Measurements from ENCODE around the gene SF3A1. TPM values are rescaled to one million over a fixed set of nuclear protein-coding genes. Genes with fewer than 3 reads are reported as not detected.

SF3A1 gene
- total RNA-seq, 2 donors from 2014 or later: 56.7 to 77.0 TPM

DNA sequence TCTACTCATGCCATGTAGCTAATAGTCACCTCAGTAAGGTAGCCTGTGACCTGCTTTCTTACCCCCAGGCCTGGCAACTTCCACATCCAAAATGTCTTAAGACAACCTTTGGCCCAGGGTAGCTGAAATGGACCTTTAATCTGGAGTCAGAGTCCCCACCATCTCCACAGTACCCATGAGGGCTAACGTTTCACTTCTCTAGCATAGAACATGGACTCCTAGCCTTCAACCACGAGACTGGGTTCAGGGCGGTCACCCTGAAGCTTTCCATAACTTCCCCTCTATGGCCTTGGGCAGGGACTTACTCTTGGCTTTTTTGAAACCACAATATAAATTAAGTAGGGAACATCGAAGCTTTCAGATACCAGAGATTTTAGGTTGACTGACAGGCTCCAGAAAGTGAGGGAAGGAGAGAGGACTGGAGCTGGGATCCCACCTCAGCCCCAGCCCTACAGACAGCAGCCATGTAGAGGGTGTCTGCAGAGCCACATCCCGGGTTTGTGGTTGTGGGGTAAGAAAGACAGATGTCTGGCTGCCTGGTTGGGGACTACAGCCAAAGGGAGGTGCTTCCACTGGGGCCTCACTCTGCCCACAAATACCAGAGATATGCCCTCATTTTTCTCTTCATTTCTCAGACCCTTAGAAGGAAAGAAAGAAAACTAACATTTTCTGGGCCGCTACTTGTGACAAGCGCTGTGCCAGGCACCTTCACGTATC, 32.5 kb downstream of the SF3A1 start:
- Histone ChIP-seq H3K9me3 (no peaks in the 10 kb centered on the region), H3K27ac (peak overlapping the region; percentile 86 to 88), H3K36me3 (peaks cover 6% of the 10 kb centered on the region), H3K4me3 (peak overlapping the region; percentile 93), H3K27me3 (replicated peaks; ENCODE audit: insufficient read depth) (no peaks in the 10 kb centered on the region), H3K4me1 (ENCODE audit: control insufficient read depth in 1 of 2, low read depth in 2 of 2) (peaks cover 60 to 76% of the 10 kb centered on the region in 2 donors)
- ATAC-seq (ENCODE audit: insufficient number of reproducible peaks, low FRiP score, low read depth): no peak
- DNase-seq (ENCODE audit: low spot score): no peak
- TF ChIP-seq, protein P1, sequence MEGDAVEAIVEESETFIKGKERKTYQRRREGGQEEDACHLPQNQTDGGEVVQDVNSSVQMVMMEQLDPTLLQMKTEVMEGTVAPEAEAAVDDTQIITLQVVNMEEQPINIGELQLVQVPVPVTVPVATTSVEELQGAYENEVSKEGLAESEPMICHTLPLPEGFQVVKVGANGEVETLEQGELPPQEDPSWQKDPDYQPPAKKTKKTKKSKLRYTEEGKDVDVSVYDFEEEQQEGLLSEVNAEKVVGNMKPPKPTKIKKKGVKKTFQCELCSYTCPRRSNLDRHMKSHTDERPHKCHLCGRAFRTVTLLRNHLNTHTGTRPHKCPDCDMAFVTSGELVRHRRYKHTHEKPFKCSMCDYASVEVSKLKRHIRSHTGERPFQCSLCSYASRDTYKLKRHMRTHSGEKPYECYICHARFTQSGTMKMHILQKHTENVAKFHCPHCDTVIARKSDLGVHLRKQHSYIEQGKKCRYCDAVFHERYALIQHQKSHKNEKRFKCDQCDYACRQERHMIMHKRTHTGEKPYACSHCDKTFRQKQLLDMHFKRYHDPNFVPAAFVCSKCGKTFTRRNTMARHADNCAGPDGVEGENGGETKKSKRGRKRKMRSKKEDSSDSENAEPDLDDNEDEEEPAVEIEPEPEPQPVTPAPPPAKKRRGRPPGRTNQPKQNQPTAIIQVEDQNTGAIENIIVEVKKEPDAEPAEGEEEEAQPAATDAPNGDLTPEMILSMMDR (IDR thresholded peaks at IDR 0.05): no peak

DNA sequence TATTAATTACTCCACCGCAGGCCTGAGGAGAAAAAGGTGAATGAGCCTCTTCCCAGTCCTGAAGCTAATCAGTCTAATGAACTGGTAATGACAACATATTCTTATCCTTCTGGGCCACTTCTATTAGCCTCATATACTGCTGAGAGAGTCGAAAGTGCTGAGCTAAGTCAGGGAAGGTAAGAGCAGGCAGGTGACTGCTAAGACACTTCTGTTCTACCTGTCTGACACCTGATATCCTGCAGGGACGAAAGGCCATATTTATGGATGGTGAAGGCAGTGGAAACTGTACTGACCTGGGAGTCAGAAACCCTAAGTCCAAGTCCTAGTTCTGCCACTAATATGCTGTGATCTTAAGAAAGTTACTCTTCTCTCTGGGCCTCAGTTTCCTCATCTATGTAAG, 33.4 kb downstream of the SF3A1 start:
- Histone ChIP-seq H3K4me1 (ENCODE audit: control insufficient read depth in 1 of 2, low read depth in 2 of 2) (peaks cover 67 to 86% of the 10 kb centered on the region in 2 donors), H3K4me3 (no peak overlapping the region), H3K27ac (peak overlapping the region; percentile 86 to 88), H3K27me3 (replicated peaks; ENCODE audit: insufficient read depth) (no peaks in the 10 kb centered on the region), H3K9me3 (no peaks in the 10 kb centered on the region), H3K36me3 (peaks cover 6% of the 10 kb centered on the region)
- TF ChIP-seq, protein P1 (IDR thresholded peaks at IDR 0.05): no peak
- DNase-seq (ENCODE audit: low spot score) (no peak), ATAC-seq (ENCODE audit: insufficient number of reproducible peaks, low FRiP score, low read depth) (no peak)

DNA sequence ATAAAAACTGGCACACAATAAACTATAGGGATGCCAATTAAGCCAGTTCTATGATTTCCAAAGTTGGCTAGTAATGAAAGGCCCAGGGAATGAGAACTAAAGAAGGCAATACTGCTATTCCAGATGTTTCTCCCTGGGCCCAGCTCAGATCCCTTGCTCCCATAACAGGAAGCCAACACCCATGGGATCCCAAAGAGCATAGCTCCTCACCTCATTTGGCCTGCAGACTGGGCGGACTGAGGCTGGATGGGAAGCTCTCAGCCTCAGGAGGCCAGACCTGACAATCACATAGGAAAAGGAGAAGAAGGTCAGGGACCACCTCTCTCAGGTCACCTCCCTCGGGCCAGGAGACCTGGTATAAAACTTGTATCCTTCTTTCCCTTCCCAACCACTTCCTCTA, 35.2 kb downstream of the SF3A1 start:
- ATAC-seq (ENCODE audit: insufficient number of reproducible peaks, low FRiP score, low read depth): no peak
- Histone ChIP-seq H3K27ac (peak overlapping the region; percentile 86 to 88), H3K9me3 (no peaks in the 10 kb centered on the region), H3K4me1 (ENCODE audit: control insufficient read depth in 1 of 2, low read depth in 2 of 2) (peaks cover 75 to 95% of the 10 kb centered on the region in 2 donors), H3K4me3 (peak overlapping the region; percentile 22), H3K27me3 (replicated peaks; ENCODE audit: insufficient read depth) (no peaks in the 10 kb centered on the region), H3K36me3 (peaks cover 6% of the 10 kb centered on the region)
- TF ChIP-seq, protein P1 (IDR thresholded peaks at IDR 0.05): no peak
- no peak for DNase-seq (ENCODE audit: low spot score)

DNA sequence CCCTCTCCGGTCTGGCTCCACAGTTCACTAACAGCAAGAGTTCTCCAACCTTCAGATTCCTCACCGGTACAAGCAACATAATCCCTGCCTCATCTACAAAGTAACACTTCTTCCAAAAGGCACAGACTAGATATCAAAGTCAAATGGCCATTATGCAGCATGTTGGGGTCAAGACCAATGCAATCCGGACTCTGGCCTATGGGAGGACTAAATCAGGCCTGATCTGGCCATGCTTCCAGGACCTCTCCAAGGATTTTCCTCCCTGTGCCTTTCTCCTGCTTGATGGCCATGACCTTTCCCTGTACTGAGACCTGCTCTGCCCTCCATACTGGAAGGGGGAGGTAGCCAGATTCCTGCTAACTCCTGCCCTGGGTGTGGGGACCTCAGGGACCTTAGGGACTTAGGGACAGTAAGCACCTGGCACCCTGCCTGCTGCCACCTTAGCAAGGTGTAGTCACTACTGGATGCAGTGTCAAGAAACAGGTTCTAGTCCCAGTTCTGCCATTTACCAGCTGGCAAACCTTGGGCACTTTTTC, 36.6 kb downstream of the SF3A1 start:
- H3K36me3 ChIP-seq: peaks cover 6% of the 10 kb centered on the region
- no peak overlapping the region for H3K4me3 ChIP-seq
- no peak for ATAC-seq (ENCODE audit: insufficient number of reproducible peaks, low FRiP score, low read depth)
- H3K4me1 ChIP-seq (ENCODE audit: control insufficient read depth in 1 of 2, low read depth in 2 of 2): peaks cover 78 to 98% of the 10 kb centered on the region in 2 donors
- peak overlapping the region in 1 of 2 donors; percentile 86 for H3K27ac ChIP-seq
- no peaks in the 10 kb centered on the region for H3K27me3 ChIP-seq (replicated peaks; ENCODE audit: insufficient read depth)
- TF ChIP-seq, protein P1 (IDR thresholded peaks at IDR 0.05): no peak
- no peaks in the 10 kb centered on the region for H3K9me3 ChIP-seq
- DNase-seq (ENCODE audit: low spot score): no peak

DNA sequence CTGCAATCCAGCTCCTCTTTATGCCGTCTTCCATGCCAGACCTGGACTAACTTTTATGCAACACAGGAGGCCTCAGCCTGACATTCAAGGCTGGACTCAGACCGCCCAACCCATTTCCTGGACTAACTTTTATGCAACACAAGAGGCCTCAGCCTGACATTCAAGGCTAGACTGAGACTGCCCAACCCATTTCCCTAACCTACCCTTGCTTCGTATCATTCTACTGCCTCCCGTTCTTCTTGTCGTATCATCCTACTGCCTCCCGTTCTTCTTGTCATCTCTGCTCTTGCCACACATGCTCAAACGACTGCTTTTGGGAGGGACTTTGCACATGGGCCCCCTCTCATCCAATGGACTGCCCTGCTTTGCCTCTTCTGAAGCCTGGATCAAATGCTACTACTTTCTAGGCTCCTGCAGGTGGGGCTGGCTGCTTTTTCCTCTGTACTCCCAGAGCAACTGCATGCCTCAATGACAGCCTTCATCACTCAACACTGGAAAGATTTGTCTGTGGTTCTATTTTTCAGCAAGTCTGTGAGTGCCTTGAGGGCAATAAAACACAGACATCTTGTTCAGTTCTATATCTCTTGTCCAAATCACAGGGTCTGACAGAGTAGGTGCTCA, 37.8 kb downstream of the SF3A1 start:
- H3K9me3 ChIP-seq: no peaks in the 10 kb centered on the region
- ATAC-seq (ENCODE audit: insufficient number of reproducible peaks, low FRiP score, low read depth) (no peak), DNase-seq (ENCODE audit: low spot score) (no peak)
- peak overlapping the region; percentile 13 to 15 for H3K27ac ChIP-seq
- peaks cover 68 to 92% of the 10 kb centered on the region in 2 donors for H3K4me1 ChIP-seq (ENCODE audit: control insufficient read depth in 1 of 2, low read depth in 2 of 2)
- no peaks in the 10 kb centered on the region for H3K27me3 ChIP-seq (replicated peaks; ENCODE audit: insufficient read depth)
- TF ChIP-seq, protein P1 (IDR thresholded peaks at IDR 0.05): no peak
- no peak overlapping the region for H3K4me3 ChIP-seq
- H3K36me3 ChIP-seq: peaks cover 6% of the 10 kb centered on the region
